SK-N-SH treated with all-trans-retinoic acid at 6 μM for 48 hours (cell line): Measurements from ENCODE around the gene MMP13.

ENCODE experiments used
- ATAC-seq: fragments of 200-7000 bp; cut with Tn5 transposase; 3 replicates; pipeline ENCODE4 v1.9.1; 2020; ENCODE audit warnings: mild to moderate bottlenecking, moderate library complexity
- BACH2 ChIP-seq: fragments of 250-450 bp; sonication (Bioruptor Pico); IDR thresholded peaks from 2 replicates; pipeline ENCODE4 v1.9.0; 2021; ENCODE audit warnings: mild to moderate bottlenecking, borderline replicate concordance
- CSDC2 ChIP-seq: fragments of 250-450 bp; sonication (Bioruptor Pico); IDR thresholded peaks from 2 replicates; pipeline ENCODE4 v1.5.0; 2020; ENCODE audit warnings: mild to moderate bottlenecking, moderate library complexity
- ESRRG ChIP-seq: fragments of 250-450 bp; sonication (Bioruptor Pico); IDR thresholded peaks from 2 replicates; pipeline ENCODE4 v1.6.1; 2021; ENCODE audit warnings: mild to moderate bottlenecking
- GLIS3 ChIP-seq: fragments of 250-450 bp; sonication (Bioruptor Pico); IDR thresholded peaks from 2 replicates; pipeline ENCODE4 v1.5.0; 2020; ENCODE audit warnings: mild to moderate bottlenecking, moderate library complexity
- ISL1 ChIP-seq: fragments of 250-450 bp; sonication (Bioruptor Pico); IDR thresholded peaks from 2 replicates; pipeline ENCODE4 v2.1.2; 2022; ENCODE audit warnings: mild to moderate bottlenecking, moderate library complexity
- OSR1 ChIP-seq: fragments of 250-450 bp; sonication (Bioruptor Pico); IDR thresholded peaks from 2 replicates; pipeline ENCODE4 v1.8.0; 2022; ENCODE audit warnings: moderate library complexity, mild to moderate bottlenecking, inconsistent platforms
- PPARA ChIP-seq: fragments of 250-450 bp; sonication (Bioruptor Pico); IDR thresholded peaks from 2 replicates; pipeline ENCODE4 v1.5.0; 2020; ENCODE audit warnings: mild to moderate bottlenecking, borderline replicate concordance
- RARB ChIP-seq: fragments of 250-450 bp; sonication (Bioruptor Pico); IDR thresholded peaks from 2 replicates; pipeline ENCODE4 v1.8.0; 2021; ENCODE audit warnings: mild to moderate bottlenecking, moderate library complexity
- SNAI2 ChIP-seq: fragments of 250-450 bp; sonication (Bioruptor Pico); IDR thresholded peaks from 2 replicates; pipeline ENCODE4 v1.5.0; 2020; ENCODE audit warnings: mild to moderate bottlenecking, moderate library complexity
- TCF4 ChIP-seq: fragments of 250-450 bp; sonication (Bioruptor Pico); IDR thresholded peaks from 2 replicates; pipeline ENCODE4 v1.8.0; 2021; ENCODE audit warnings: mild to moderate bottlenecking, moderate library complexity, borderline replicate concordance
- TOX ChIP-seq: fragments of 250-450 bp; sonication (Bioruptor Pico); IDR thresholded peaks from 2 replicates; pipeline ENCODE4 v1.8.0; 2021; ENCODE audit warnings: mild to moderate bottlenecking, moderate library complexity, borderline replicate concordance
- ZFP3 ChIP-seq: fragments of 250-450 bp; sonication (Bioruptor Pico); IDR thresholded peaks from 2 replicates; pipeline ENCODE4 v1.5.0; 2020; ENCODE audit warnings: mild to moderate bottlenecking, moderate library complexity
- ZNF565 ChIP-seq: fragments of 450-650 bp; formaldehyde crosslinking; conservative IDR thresholded peaks from 2 replicates; pipeline ENCODE4 v1.5.0; 2020; ENCODE audit warnings: low read depth, mild to moderate bottlenecking, moderate library complexity
- ZNF8 ChIP-seq: fragments of 450-650 bp; formaldehyde crosslinking; IDR thresholded peaks from 2 replicates; pipeline ENCODE4 v1.5.0; 2020; ENCODE audit warnings: mild to moderate bottlenecking, moderate library complexity
- TF ChIP-seq, protein P1 (sequence below): fragments of 250-450 bp; sonication (Bioruptor Pico); IDR thresholded peaks from 2 replicates; pipeline ENCODE4 v1.8.0; 2021; ENCODE audit warnings: low read depth, mild to moderate bottlenecking, moderate library complexity, borderline replicate concordance
- TF ChIP-seq, protein P2 (sequence below): fragments of 250-450 bp; sonication (Bioruptor Pico); IDR thresholded peaks from 2 replicates; pipeline ENCODE4 v1.5.1; 2020; ENCODE audit warnings: low read depth, mild to moderate bottlenecking, moderate library complexity
- TF ChIP-seq, protein P3 (sequence below): fragments of 250-450 bp; sonication (Bioruptor Pico); IDR thresholded peaks from 2 replicates; pipeline ENCODE4 v1.8.0; 2020; ENCODE audit warnings: mild to moderate bottlenecking, moderate library complexity, borderline replicate concordance
- TF ChIP-seq, protein P4 (sequence below): fragments of 250-450 bp; sonication (Bioruptor Pico); IDR thresholded peaks from 2 replicates; pipeline ENCODE4 v1.5.1; 2021; ENCODE audit warnings: mild to moderate bottlenecking, moderate library complexity

Gene MMP13

DNA sequence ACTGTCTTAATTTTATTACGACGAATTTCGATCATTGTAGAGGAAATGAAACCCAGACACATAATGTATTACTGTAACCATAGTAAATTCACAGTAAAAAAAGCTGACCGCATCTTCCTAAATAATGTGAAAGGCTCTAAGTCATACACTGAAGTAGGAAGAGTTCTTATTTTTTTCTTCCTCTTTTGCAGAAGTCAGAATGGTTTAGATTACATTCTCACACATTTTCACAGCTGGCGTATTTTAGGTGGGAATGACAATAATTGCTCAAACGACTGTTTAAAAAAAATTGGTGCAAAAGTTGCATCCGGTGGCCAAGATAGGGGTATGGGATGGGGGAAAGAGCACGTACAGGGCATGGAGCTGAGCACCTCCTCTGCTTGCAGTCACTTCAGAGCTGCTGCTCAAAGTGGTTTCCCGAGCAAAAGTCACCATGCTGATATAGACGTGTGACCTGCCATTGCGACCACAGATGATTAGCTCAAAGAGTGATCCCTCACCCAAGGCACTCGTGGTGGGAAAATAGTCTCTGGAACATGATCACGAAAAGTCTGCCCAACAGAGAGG is 35.3 kb downstream of the MMP13 start (continued):
- TF ChIP-seq, protein P1, sequence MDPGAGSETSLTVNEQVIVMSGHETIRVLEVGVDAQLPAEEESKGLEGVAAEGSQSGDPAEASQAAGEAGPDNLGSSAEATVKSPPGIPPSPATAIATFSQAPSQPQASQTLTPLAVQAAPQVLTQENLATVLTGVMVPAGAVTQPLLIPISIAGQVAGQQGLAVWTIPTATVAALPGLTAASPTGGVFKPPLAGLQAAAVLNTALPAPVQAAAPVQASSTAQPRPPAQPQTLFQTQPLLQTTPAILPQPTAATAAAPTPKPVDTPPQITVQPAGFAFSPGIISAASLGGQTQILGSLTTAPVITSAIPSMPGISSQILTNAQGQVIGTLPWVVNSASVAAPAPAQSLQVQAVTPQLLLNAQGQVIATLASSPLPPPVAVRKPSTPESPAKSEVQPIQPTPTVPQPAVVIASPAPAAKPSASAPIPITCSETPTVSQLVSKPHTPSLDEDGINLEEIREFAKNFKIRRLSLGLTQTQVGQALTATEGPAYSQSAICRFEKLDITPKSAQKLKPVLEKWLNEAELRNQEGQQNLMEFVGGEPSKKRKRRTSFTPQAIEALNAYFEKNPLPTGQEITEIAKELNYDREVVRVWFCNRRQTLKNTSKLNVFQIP: no peak
- TF ChIP-seq, all 23 proteins: peak for 0

DNA sequence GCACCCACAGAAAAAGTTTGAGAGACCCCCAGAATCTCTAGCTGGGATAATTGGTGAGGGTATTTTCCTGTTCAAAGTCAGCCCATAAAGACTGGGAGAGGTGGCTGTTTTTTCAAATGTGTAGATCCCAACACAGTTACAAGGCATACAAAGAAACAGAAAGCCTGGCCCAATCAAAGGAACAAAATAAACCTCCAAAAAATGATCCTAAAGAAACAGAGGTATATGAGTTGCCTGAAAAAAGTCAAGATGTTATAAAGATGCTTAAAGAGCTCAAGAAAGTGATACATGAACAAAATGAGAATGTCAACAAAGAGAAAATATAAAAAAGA is 40.5 kb downstream of the MMP13 start:
- TF ChIP-seq TOX (CRISPR knock-in tag): no peak
- TF ChIP-seq ISL1 (CRISPR knock-in tag): no peak
- TF ChIP-seq SNAI2 (CRISPR knock-in tag): no peak
- no peak for TF ChIP-seq ZNF8 (CRISPR knock-in tag)
- TF ChIP-seq, protein P2, sequence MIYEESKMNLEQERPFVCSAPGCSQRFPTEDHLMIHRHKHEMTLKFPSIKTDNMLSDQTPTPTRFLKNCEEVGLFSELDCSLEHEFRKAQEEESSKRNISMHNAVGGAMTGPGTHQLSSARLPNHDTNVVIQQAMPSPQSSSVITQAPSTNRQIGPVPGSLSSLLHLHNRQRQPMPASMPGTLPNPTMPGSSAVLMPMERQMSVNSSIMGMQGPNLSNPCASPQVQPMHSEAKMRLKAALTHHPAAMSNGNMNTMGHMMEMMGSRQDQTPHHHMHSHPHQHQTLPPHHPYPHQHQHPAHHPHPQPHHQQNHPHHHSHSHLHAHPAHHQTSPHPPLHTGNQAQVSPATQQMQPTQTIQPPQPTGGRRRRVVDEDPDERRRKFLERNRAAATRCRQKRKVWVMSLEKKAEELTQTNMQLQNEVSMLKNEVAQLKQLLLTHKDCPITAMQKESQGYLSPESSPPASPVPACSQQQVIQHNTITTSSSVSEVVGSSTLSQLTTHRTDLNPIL (CRISPR knock-in tag): no peak
- TF ChIP-seq, protein P1: no peak
- TF ChIP-seq ESRRG (CRISPR knock-in tag): no peak
- TF ChIP-seq GLIS3 (CRISPR knock-in tag): no peak
- peak; percentile 24; the same call in 1 of the 3 replicates for ATAC-seq

DNA sequence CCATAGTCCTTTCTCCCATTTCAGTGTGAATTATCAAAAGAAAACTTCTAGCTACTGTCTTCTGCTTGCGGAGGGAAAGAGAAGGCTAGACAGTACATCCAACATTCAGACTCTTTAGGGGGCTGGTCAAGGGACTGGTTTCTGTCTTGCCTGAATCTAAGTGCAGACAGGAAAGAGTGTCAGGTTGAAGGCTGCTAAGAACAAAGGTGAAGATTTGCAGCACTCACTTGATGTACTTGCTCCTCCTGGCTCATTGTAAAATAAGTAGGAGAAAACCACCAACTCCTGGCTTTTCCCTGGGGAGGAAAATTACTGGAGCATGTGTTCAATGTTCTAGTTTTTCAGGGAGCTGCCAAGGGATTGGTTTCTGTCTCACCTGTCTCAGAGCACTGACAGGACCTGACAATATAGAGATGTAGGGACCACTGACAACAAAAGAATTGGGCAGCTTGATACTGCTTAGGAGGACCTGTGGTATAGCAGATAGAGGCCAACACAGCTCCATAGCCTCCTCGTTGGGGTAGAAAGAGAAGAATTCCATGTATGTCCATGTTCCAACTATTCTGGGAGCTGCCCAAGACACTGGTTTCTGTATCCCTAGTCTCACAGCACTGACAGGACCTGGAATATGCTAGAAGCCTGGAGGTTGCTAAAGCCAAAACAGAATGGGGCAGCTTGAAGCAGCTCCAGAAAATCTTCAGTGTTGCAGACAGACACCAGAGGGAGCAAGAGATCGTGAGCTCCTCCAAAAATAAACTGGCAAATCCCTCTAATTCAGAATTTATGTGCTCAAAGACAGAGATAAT is 41.1 kb downstream of the MMP13 start:
- TF ChIP-seq CSDC2 (CRISPR knock-in tag) (no peak), PPARA (CRISPR knock-in tag) (no peak), RARB (CRISPR knock-in tag) (no peak), TCF4 (no peak), ISL1 (CRISPR knock-in tag) (no peak), TOX (CRISPR knock-in tag) (no peak), ZNF565 (CRISPR knock-in tag) (no peak), GLIS3 (CRISPR knock-in tag) (no peak), ZNF8 (CRISPR knock-in tag) (no peak), ZFP3 (CRISPR knock-in tag) (no peak), OSR1 (CRISPR knock-in tag) (no peak)
- TF ChIP-seq, protein P2 (CRISPR knock-in tag): no peak
- TF ChIP-seq, protein P3, sequence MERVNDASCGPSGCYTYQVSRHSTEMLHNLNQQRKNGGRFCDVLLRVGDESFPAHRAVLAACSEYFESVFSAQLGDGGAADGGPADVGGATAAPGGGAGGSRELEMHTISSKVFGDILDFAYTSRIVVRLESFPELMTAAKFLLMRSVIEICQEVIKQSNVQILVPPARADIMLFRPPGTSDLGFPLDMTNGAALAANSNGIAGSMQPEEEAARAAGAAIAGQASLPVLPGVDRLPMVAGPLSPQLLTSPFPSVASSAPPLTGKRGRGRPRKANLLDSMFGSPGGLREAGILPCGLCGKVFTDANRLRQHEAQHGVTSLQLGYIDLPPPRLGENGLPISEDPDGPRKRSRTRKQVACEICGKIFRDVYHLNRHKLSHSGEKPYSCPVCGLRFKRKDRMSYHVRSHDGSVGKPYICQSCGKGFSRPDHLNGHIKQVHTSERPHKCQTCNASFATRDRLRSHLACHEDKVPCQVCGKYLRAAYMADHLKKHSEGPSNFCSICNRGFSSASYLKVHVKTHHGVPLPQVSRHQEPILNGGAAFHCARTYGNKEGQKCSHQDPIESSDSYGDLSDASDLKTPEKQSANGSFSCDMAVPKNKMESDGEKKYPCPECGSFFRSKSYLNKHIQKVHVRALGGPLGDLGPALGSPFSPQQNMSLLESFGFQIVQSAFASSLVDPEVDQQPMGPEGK (CRISPR knock-in tag): no peak
- ATAC-seq: peak; percentile 94

DNA sequence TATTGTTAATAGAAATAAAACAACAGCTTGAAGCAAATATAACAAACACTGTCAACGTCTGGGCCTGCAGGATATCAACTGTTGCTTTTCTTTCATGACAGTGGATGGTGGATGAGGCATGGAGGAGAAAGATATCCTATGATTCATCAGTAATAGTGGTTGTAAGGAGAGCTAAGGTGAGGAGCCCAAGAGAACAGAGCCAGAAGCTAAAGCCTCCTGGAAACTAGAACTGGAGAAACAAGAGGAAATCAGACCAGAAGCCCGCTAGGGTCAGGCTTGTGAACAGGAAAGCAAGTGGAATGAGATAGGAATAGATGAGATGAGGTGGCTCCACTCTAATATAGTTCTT is 43.1 kb downstream of the MMP13 start:
- TF ChIP-seq, protein P3 (CRISPR knock-in tag): no peak
- TF ChIP-seq PPARA (CRISPR knock-in tag): no peak
- TF ChIP-seq CSDC2 (CRISPR knock-in tag): no peak
- TF ChIP-seq ESRRG (CRISPR knock-in tag): no peak
- TF ChIP-seq, protein P1: no peak
- TF ChIP-seq GLIS3 (CRISPR knock-in tag): no peak
- TF ChIP-seq RARB (CRISPR knock-in tag): no peak
- TF ChIP-seq OSR1 (CRISPR knock-in tag): no peak
- no peak for TF ChIP-seq ZNF8 (CRISPR knock-in tag)
- TF ChIP-seq, protein P4, sequence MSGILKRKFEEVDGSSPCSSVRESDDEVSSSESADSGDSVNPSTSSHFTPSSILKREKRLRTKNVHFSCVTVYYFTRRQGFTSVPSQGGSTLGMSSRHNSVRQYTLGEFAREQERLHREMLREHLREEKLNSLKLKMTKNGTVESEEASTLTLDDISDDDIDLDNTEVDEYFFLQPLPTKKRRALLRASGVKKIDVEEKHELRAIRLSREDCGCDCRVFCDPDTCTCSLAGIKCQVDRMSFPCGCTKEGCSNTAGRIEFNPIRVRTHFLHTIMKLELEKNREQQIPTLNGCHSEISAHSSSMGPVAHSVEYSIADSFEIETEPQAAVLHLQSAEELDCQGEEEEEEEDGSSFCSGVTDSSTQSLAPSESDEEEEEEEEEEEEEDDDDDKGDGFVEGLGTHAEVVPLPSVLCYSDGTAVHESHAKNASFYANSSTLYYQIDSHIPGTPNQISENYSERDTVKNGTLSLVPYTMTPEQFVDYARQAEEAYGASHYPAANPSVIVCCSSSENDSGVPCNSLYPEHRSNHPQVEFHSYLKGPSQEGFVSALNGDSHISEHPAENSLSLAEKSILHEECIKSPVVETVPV (CRISPR knock-in tag): no peak
- TF ChIP-seq BACH2 (CRISPR knock-in tag): no peak
- TF ChIP-seq, all 23 proteins: peak for 0

More for the DNA sequence above, 43.1 kb downstream of the MMP13 start:
- peak; percentile 39; the same call in 2 of the 3 replicates for ATAC-seq
